Mucosa of gallbladder (tissue), 1 donor: ENCODE data around the gene FGF12. TPM values are rescaled to one million over a fixed set of nuclear protein-coding genes. Genes with fewer than 3 reads are reported as not detected.

Source experiments
- DNase-seq: peaks from one replicate; pipeline ENCODE4 v3.0.0-alpha.2; 2020; ENCODE audit warnings: low spot score
- total RNA-seq: library from RNA; stranded (reverse); gene quantifications from one replicate; pipeline ENCODE4 v1.2.1, GENCODE V29; 2021
- donor health status: DM: no; HTN: no; CAD: no.

The FGF12 gene
- total RNA-seq, 1 donor from 2014 or later, result 1.4 TPM

DNA sequence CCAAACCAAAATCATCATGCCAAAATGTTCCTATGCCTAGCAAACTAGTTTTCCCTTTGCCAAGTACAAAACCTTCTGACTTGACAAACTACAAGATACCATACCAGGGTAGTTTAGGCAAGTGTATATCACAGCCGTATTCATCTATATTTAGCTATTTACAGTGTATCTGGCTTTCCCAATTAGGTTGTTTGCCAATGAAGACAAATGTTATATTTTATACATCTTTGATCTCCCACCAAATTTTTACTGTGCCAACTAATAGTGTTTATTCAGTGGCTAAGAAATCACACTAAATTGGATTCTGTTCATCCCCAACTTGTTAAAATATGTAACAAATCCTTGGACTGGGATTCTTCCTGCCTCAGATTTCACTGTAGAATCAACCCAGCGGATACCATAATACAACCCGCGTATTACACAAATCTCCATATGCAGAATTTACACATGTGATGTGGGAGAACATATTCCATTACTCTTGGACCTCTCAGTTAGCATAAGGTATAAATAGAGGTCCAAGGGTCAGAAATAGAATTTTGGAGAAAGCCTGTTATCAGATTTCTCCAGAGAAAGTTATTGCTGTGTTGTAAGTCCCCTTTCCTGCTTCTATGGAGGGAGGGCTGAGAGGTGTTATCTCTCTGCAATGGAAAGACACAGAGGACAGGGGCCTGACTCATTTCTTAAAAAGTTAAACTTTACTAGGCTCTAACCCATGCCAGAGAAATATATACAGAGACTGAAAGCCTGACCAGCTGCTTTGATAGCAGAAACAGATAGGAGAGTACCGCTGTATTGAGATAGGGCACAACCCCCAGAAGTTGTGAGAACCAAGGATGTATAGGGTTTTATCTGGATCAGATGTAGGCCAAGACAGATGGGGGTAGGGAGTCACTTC is 467.0 kb downstream of the FGF12 start:
- DNase-seq, result no peak

GRCh38 chr3:192259661-192260060 is 467.7 kb downstream of the FGF12 start:
- DNase-seq, result no peak

DNA sequence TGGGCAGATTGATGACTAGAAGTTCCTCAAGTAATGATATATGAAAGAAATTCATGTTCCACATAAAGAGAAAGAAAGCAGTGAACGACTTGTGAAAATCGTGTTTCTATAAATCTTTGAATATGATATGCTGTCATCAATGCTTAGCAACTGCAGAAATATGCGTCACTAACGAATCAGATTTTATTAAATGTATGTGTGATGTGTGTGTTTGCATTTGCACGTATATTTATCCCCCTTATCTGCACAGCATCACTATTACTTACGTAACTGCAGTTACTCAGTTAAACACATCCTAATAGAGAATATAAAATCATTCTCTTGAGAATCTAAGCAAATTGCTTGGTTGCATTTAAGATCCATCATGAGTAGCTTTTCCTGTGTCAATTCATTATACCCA is 468.6 kb downstream of the FGF12 start:
- no peak for DNase-seq

DNA sequence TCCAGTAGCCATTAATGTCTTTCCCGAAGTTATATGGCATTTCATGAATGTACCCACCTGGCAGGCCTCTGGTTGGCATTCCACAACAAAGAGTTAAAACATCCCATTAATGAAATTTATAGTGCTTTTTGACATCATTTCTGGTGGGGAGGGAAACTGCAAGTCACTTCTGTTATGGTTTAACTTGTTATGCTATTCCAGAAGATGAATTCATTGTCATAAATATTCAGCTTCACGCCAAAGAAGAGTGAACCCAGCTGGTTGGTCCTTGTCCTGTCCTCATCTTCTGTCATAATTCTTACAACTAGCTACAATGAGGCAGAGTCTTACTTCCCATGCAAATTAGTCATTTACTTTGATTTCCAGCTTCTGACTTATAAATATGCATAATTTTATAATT is 471.5 kb downstream of the FGF12 start:
- no peak for DNase-seq

DNA sequence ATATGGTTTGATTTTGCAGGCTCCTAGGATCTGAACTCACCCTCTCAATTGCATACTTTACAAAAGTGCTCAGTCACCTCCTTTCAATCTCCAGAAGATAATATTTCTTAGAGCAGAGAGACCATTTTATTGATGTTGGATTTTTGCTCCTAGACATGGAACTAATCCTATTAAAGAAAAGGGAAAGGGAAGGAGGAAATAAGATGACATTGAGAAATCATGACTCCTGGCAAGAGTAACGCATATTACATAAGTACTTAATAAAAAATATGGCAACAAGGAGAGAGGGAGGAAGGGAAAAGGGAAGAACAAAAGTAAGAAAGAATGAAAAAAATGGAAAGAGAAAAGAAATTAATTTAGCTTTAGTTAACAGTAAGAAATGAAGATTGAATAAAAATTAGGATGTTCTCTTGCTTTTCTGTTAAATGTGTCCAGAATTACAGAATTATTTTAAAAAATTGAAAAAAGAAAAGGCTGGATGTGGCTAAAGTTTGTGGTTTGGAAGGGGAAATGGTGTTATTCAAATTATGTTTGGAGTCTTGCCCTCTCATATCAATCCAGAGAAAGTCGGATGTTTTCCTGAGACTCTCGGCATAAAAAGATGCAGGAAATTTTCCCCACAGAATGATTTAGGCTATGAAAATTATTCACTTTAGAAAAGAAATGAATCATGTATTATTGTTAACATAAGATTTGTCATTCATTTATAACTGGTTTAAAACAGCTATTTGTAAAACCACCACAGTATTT is 474.0 kb downstream of the FGF12 start:
- DNase-seq, result no peak

GRCh38 chr3:192249516-192249915 is 477.8 kb downstream of the FGF12 start:
- no peak for DNase-seq

DNA sequence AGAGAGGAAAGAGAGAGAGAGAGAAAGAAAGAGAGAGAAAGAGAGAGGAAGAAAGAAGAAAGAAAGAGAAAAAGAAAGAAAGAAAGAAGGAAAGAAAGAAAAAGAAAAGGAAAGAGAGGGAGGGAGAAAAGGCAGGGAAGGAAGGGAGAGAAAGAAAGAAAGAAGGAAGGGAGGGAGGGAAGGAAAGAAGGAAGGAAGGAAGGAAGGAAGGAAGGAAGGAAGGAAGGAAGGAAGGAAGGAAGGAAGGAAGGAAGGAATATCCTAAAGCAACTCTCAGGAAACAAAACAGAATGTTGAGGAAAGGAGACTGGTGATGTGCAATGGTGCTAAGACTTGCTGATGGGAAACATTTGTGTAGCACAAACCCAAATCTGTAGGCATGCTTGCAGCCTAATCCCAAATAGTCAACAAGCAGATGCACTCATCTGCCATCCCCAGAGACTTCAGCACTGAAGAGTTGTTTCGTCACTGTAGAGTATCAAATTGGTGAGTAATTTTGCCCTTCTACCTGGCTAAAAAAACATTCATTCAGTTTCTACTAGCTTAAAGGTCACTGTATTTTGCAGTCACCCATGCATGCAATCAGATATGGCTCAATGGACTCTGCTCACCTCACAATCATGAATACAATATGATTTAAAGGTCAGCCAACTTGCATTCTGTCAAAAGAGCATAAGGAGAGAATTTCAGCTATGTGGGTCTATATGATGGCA is 480.3 kb downstream of the FGF12 start:
- no peak for DNase-seq

GRCh38 chr3:192244591-192244990 is 482.8 kb downstream of the FGF12 start:
- DNase-seq, result no peak

DNA sequence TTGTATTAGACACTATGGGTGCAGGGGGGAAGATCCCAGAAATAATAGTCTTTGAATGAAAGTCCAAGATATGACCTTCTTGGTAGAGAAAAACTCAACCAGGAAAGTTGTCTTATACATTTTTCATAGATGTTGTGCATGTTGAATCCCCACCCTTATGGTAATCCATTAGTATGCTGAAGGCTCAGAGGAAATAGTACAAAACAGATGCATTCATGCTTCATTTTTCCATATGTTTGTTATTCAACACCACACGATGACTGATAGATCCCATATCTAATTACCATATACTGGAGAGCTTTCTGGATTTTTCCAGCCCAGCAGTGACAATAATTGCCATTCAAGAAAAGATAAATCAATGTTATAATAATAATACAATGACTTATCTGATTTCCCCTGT is 487.4 kb downstream of the FGF12 start:
- no peak for DNase-seq

DNA sequence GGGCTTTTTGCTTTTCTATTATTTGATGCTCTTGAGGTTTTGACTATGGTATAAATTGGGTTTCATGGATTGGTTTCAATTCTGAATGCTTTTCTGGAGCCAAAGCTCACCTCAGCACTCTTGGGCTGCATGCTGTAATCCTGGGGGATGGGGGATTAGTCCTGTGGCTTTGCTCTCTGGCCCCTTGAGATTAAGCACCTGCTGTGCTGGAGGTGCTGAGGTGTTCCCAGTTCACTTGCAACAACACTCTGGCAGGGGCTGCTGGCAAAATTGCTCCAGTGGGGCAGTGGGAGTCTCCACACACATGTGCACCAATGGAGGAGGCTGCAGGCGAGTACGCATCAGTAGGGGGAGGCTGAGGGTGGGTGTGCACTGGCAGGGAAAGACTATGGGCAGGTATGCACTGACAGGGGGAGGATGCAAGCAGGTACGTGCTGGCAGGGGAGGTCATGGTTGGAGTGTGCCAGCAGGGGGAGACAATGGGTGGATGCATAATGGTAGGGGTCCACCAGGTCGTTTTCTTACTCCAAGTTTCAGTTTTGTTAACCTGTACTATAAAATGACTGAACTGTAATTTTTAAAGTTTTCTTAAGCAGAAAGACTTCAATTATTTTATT is 489.2 kb downstream of the FGF12 start:
- no peak for DNase-seq

DNA sequence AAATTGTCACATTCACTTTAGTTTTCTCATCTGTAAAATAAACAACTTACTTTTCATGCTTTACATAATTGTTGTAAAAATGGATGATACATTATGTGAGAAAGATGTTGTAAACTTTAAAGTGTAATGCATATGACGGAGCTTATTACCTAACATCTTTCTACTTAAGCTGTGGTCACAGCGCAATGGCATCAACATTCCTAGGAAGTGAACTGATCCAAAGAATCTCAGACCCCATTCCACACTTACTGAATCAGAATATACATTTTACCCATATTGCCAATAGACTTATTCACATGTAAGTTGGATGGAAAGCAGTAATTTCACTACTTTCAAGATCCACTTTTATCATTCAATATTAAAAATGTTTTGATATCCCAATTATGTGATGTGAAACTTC is 497.5 kb downstream of the FGF12 start:
- DNase-seq, result no peak

GRCh38 chr3:192224634-192225155 is 502.6 kb downstream of the FGF12 start:
- no peak for DNase-seq

GRCh38 chr3:192223815-192224214 is 503.5 kb downstream of the FGF12 start:
- DNase-seq, result no peak

- no peak for DNase-seq
Observed at GRCh38 chr3:192220915-192221314, 506.4 kb downstream of the FGF12 start.

GRCh38 chr3:192219926-192220325 is 507.4 kb downstream of the FGF12 start:
- DNase-seq, result no peak

DNA sequence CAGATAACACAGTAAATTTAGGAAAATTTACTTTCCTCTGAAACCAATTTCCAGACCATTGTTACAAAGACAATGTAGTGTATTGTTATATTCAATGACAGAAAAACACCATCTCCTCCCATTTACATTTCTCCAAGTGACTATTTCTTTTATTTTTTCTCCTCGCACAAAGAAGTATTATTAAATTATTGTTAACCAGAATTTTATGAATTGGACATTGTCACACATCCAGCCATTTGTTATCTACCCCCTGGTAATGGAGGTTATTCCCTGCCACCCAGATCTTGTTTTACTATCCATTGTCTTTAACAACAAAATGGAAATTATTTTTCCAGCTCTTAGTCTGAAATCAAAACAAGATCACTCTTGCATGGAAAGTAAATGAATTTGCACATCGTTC is 511.3 kb downstream of the FGF12 start:
- no peak for DNase-seq

DNA sequence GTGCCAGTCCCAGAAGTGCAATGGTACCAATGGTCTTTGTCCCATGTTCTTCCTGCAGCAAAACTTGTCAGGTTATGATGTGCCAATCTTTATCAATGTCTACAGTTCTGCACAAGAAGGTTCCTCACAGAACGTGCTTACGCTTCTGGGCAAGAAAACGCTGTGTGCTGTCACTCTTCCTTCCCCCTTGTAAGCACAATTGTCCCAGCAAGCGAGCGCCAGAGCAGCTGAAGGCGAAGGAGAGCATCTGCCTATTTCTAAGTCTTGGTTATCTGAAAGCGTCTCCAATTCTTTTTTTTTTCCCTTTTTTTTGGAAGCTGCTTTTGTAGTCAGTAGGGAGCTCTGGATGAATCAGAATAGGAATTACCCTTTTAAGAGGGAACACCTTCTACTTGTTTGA is 514.4 kb downstream of the FGF12 start:
- DNase-seq, result no peak

- no peak for DNase-seq
Observed at GRCh38 chr3:192212335-192212734, 515.0 kb downstream of the FGF12 start.

DNA sequence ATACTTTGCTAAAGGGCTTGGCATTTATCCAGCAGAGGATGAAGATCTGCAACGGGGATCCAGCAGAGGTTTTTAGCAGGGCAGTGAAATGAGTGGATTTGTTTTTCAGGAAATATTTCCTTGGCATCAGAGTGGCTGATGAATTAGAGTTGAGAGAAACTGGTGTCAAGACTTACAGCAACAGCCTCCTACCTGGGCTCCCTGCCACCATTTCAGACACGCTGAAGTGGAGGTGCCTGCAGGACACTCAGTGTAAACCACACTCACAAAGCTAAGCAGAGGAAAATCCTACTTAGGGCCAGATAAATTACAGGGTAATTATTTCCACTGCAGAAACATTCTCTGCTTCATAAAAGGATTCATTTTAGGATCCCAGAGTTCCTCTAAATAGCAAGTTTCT is 519.7 kb downstream of the FGF12 start:
- no peak for DNase-seq

DNA sequence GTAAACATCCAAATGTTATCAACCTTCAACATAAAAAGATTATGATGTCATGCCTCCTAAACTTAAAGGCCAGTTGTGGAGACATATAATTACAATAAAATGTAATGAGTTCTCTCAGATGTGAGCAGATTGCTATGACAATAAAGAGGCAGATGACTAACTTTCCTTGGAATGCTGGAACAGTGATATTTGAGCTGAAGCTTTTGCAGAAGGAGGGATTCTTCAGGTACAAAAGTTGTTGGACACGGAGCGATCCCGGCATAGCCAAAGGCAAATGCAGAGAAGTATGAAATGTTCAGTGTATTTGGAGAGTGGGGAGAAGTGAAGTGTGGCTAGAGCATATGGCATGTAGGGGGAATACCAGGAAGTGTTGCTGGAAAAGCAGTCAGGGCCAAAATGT is 520.1 kb downstream of the FGF12 start:
- no peak for DNase-seq

DNA sequence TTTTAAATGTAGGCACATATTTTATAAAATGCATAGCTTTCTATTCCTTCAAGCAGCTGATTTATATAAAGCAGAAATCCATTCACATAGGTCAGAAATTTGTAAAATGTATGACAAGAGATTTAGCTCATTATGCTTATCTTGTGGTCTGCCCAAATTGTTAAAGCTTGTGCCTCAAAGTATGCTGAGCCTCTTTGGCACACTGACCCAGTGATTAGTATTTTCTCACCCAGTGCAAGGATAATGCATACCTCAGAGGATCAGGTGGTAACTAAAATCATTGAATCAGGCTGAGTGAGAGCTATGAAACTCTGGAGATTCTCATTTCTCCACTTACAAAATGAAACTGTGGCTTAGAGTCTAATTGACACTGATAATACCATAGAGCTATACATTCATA is 533.3 kb downstream of the FGF12 start:
- no peak for DNase-seq
